H1 (cell line): ENCODE data around the gene EDDM3A. TPM values are rescaled to one million over a fixed set of nuclear protein-coding genes. Genes with fewer than 3 reads are reported as not detected.

Experiments used
- CTCF ChIA-PET: fragments of 300-600 bp; sonication (Branson Sonifier 250); formaldehyde crosslinking; loops from one replicate; lab custom pipeline; 2021; ENCODE audit not compliant: partially characterized antibody; lab: Charles Lee
- POLR2A ChIA-PET: fragments of 300-600 bp; sonication (Branson Sonifier 250); formaldehyde crosslinking; loops from one replicate; lab custom pipeline; 2021; ENCODE audit warnings: inconsistent platforms; ENCODE audit not compliant: partially characterized antibody; lab: Charles Lee
- DNase-seq, 2 experiments: peaks; one replicate each; pipeline versions ENCODE4 v3.0.0 to v3.0.0-alpha.2; 2010 to 2022; ENCODE audit warnings: low spot score in 2 of 2, low read depth in 1 of 2, mixed read lengths in 1 of 2
- FAIRE-seq: peaks from 2 replicates; lab custom pipeline; 2011; peaks lifted over from hg19 to GRCh38; lab: Jason Lieb, UNC
- H2AFZ ChIP-seq: 2 replicates; pipeline ENCODE4 v1.8.1; 2012; ENCODE audit warnings: low read length, inconsistent platforms
- H2AK5ac ChIP-seq: 2 replicates; pipeline ENCODE4 v1.6.1; 2013; ENCODE audit warnings: low read depth, low read length
- H2BK120ac ChIP-seq: replicated peaks from 2 replicates; pipeline ENCODE3; 2013; ENCODE audit warnings: low read depth, low read length, inconsistent platforms
- H2BK12ac ChIP-seq: 2 replicates; pipeline ENCODE4 v1.6.1; 2013; ENCODE audit warnings: low read depth, low read length
- H2BK15ac ChIP-seq: 2 replicates; pipeline ENCODE4 v1.6.1; 2013; ENCODE audit warnings: low read length
- H2BK20ac ChIP-seq: 2 replicates; pipeline ENCODE4 v1.6.1; 2013; ENCODE audit warnings: low read length
- H2BK5ac ChIP-seq: 2 replicates; pipeline ENCODE4 v1.6.1; 2013; ENCODE audit warnings: low read depth, low read length
- H3K14ac ChIP-seq: 2 replicates; pipeline ENCODE4 v1.6.1; 2013; ENCODE audit warnings: inconsistent platforms; ENCODE audit not compliant: insufficient read length
- H3K18ac ChIP-seq: 2 replicates; pipeline ENCODE4 v1.6.1; 2013; ENCODE audit warnings: low read length; ENCODE audit errors: extremely low read depth
- H3K23ac ChIP-seq: 2 replicates; pipeline ENCODE4 v1.6.1; 2013; ENCODE audit warnings: inconsistent platforms; ENCODE audit not compliant: insufficient read length
- H3K23me2 ChIP-seq: 2 replicates; pipeline ENCODE4 v1.6.1; 2013; ENCODE audit warnings: low read depth, low read length
- H3K27ac ChIP-seq: 2 replicates; pipeline ENCODE4 v1.6.1; 2011; ENCODE audit warnings: low read depth, low read length, inconsistent platforms
- H3K27me3 ChIP-seq, 4 experiments: replicated peaks in 1 of 4; 1 replicate in 1 of 4; 2 replicates in 3 of 4; pipeline versions ENCODE4 v1.6.1 to v1.8.1; 2011 to 2013; ENCODE audit warnings: low read length in 3 of 4, mild to moderate bottlenecking in 3 of 4, inconsistent platforms in 2 of 4, mixed read lengths in 2 of 4, moderate library complexity in 1 of 4; ENCODE audit not compliant: control insufficient read depth in 3 of 4, insufficient read depth in 3 of 4; ENCODE audit errors: extremely low read depth in 1 of 4
- H3K36me3 ChIP-seq, 4 experiments: 2 replicates each; pipeline versions ENCODE4 v1.6.1 to v1.8.1; 2011 to 2013; ENCODE audit warnings: mild to moderate bottlenecking in 4 of 4, low read length in 3 of 4, moderate library complexity in 2 of 4, control low read depth in 1 of 4, inconsistent platforms in 1 of 4; ENCODE audit not compliant: insufficient read depth in 4 of 4, control insufficient read depth in 2 of 4
- H3K4ac ChIP-seq: replicated peaks from 2 replicates; pipeline ENCODE3; 2013; ENCODE audit warnings: low read length, low read depth, mixed read lengths, inconsistent platforms; ENCODE audit not compliant: insufficient read length
- H3K4me1 ChIP-seq, 4 experiments: replicated peaks in 1 of 4; 1 replicate in 1 of 4; 2 replicates in 3 of 4; pipeline versions ENCODE4 v1.6.1 to v1.8.1; 2011 to 2013; ENCODE audit warnings: low read length in 3 of 4, inconsistent platforms in 2 of 4, mixed read lengths in 1 of 4; ENCODE audit not compliant: insufficient read depth in 4 of 4, control insufficient read depth in 3 of 4
- H3K4me2 ChIP-seq, 2 experiments: 2 replicates each; pipeline versions ENCODE4 v1.6.1 to v1.8.1; 2011 to 2013; ENCODE audit warnings: low read depth in 2 of 2, low read length in 2 of 2, control low read depth in 1 of 2, inconsistent platforms in 1 of 2, mild to moderate bottlenecking in 1 of 2; ENCODE audit not compliant: insufficient read depth in 1 of 2
- H3K4me3 ChIP-seq, 4 experiments: fragments of 200-600, 300-600 bp in 1 of 4; sonication (generic), shearing (Covaris generic), sonication (Bioruptor Twin) in 1 of 4; 2 replicates each; pipeline versions ENCODE4 v1.5.1 to v1.8.1; 2011 to 2016; ENCODE audit warnings: low read length in 4 of 4, low read depth in 3 of 4, control low read depth in 2 of 4, inconsistent platforms in 2 of 4, mild to moderate bottlenecking in 2 of 4, mixed read lengths in 1 of 4, moderate library complexity in 1 of 4; ENCODE audit not compliant: insufficient read depth in 2 of 4; ENCODE audit errors: extremely low read depth in 1 of 4
- H3K56ac ChIP-seq: replicated peaks from 2 replicates; pipeline ENCODE3; 2013; ENCODE audit warnings: low read depth, mild to moderate bottlenecking, mixed read lengths, low read length, inconsistent platforms; ENCODE audit not compliant: insufficient read length
- H3K79me1 ChIP-seq: 2 replicates; pipeline ENCODE4 v1.6.1; 2013; ENCODE audit warnings: low read depth, low read length, control low read depth
- H3K79me2 ChIP-seq, 2 experiments: 2 replicates each; pipeline versions ENCODE4 v1.6.1 to v1.8.1; 2012 to 2013; ENCODE audit warnings: low read length in 2 of 2, mild to moderate bottlenecking in 2 of 2, inconsistent platforms in 1 of 2; ENCODE audit not compliant: insufficient read depth in 2 of 2, control insufficient read depth in 1 of 2
- H3K9ac ChIP-seq, 4 experiments: replicated peaks in 1 of 4; 1 replicate in 1 of 4; 2 replicates in 3 of 4; pipeline versions ENCODE4 v1.6.1 to v1.8.1; 2011 to 2013; ENCODE audit warnings: low read depth in 3 of 4, low read length in 3 of 4, control low read depth in 2 of 4, mild to moderate bottlenecking in 2 of 4, moderate library complexity in 2 of 4, inconsistent platforms in 1 of 4; ENCODE audit errors: extremely low read depth in 1 of 4
- H3K9me3 ChIP-seq, 2 experiments: 2 replicates each; pipeline versions ENCODE4 v1.6.1 to v1.8.1; 2012 to 2013; ENCODE audit warnings: mild to moderate bottlenecking in 2 of 2, moderate library complexity in 2 of 2, control low read depth in 1 of 2, inconsistent platforms in 1 of 2, low read depth in 1 of 2, low read length in 1 of 2, mixed read lengths in 1 of 2; ENCODE audit not compliant: insufficient read depth in 2 of 2
- H4K20me1 ChIP-seq, 2 experiments: replicated peaks in 1 of 2; 2 replicates each; pipeline versions ENCODE3 to v1.8.1; 2011 to 2013; ENCODE audit warnings: inconsistent platforms in 2 of 2, low read length in 2 of 2, mild to moderate bottlenecking in 1 of 2; ENCODE audit not compliant: insufficient read depth in 2 of 2, control insufficient read depth in 1 of 2
- H4K5ac ChIP-seq: 2 replicates; pipeline ENCODE4 v1.6.1; 2013; ENCODE audit warnings: low read length, low read depth, mixed read lengths, inconsistent platforms; ENCODE audit not compliant: insufficient read length
- H4K8ac ChIP-seq: 2 replicates; pipeline ENCODE4 v1.8.0; 2013; ENCODE audit warnings: mild to moderate bottlenecking, moderate library complexity, low read length, inconsistent platforms; ENCODE audit not compliant: insufficient read depth; ENCODE audit errors: extremely low read depth
- H4K91ac ChIP-seq: replicated peaks from 2 replicates; pipeline ENCODE3; 2013; ENCODE audit warnings: low read length, mixed read lengths, inconsistent platforms; ENCODE audit not compliant: insufficient read length
- WGBS, 2 experiments: shearing (Covaris generic) in 1 of 2; methylation state at CpG; one replicate each; pipeline versions ENCODE4 v1.1.6 to v1.1.7; 2013 to 2015; ENCODE audit warnings: low lambda C conversion rate in 2 of 2, mixed read lengths in 2 of 2, inconsistent platforms in 1 of 2, low coverage in 1 of 2, missing lambda C conversion rate in 1 of 2; ENCODE audit not compliant: insufficient replicate concordance in 2 of 2, insufficient coverage in 1 of 2, insufficient read length in 1 of 2; ENCODE audit errors: extremely low coverage in 1 of 2, missing lambda C conversion rate in 1 of 2; 5-methylcytosine and 5-hydroxymethylcytosine counted together
- polyA plus RNA-seq, 7 experiments: library from polyadenylated mRNA; depleted of rRNA in 3 of 7; stranded (reverse) in 5 of 7; unstranded in 2 of 7; fragments of >200 nt in 5 of 7; fragments of 200-250 nt in 2 of 7; gene quantifications; 1 replicate in 5 of 7; 2 replicates in 1 of 7; 4 replicates in 1 of 7; pipeline versions ENCODE4 v1.2.1 to v1.2.3, GENCODE V29; 2011 to 2013; ENCODE audit warnings: missing spikeins in 2 of 7, mixed read lengths in 2 of 7
- total RNA-seq: library from RNA; stranded (reverse); fragmentation: NEBNext Ultra II Directional; extraction: Animal tissue kit (Norgen Biotek cat#: 25700); gene quantifications from 2 replicates; pipeline ENCODE4 v1.2.1, GENCODE V29; 2021

The EDDM3A gene
- total and polyA plus RNA-seq, 2 of the 8 experiments (the other 6 are each of a cell fraction or from before 2014, with no cell fraction given): 0.09 TPM; not detected in 1

- H2AFZ ChIP-seq: no peak overlapping the region
- H3K27me3 ChIP-seq: no peaks in the 10 kb centered on the region
- H3K9ac ChIP-seq: no peak overlapping the region
- no peak overlapping the region for H3K27ac ChIP-seq
- DNase-seq (no peak), FAIRE-seq (no peak)
- H3K23ac ChIP-seq: no peak overlapping the region
- H3K18ac ChIP-seq: no peak overlapping the region
- no peaks in the 10 kb centered on the region for H3K23me2 ChIP-seq
- no peak overlapping the region for H4K91ac ChIP-seq
- H3K14ac ChIP-seq: no peak overlapping the region
- no peak overlapping the region for H2BK5ac ChIP-seq
- no peak overlapping the region for H3K4me2 ChIP-seq
- no peaks in the 10 kb centered on the region for H3K79me2 ChIP-seq
- H4K8ac ChIP-seq: no peak overlapping the region
- ChIA-PET CTCF (interaction anchor here (1.1 kb wide), 1 partner anchor 90 kb away, joined by 3 read pairs; no protein-coding TSS in a partner anchor), POLR2A (interaction anchor here (0.7 kb wide), 1 partner anchor 53 kb away, joined by 3 read pairs; no protein-coding TSS in a partner anchor)
- no peaks in the 10 kb centered on the region for H3K79me1 ChIP-seq
- H4K20me1 ChIP-seq: no peaks in the 10 kb centered on the region
- WGBS, 2 experiments: 81% methylated on average over 4 of the region's 4 CpGs; no CpG with 5 or more reads in 1 of the 2 experiments
- H2BK15ac ChIP-seq: no peak overlapping the region
- no peak overlapping the region for H2AK5ac ChIP-seq
- H3K4me1 ChIP-seq: peaks cover 0 to 3% (median under 1%) of the 10 kb centered on the region in 4 experiments; a peak in 3 of 7 replicates
- no peak overlapping the region for H3K4me3 ChIP-seq
- no peak overlapping the region for H3K4ac ChIP-seq
- H4K5ac ChIP-seq: no peak overlapping the region
- no peaks in the 10 kb centered on the region for H3K9me3 ChIP-seq
- H2BK120ac ChIP-seq: no peak overlapping the region
- H2BK12ac ChIP-seq: no peak overlapping the region
- H3K36me3 ChIP-seq: no peaks in the 10 kb centered on the region
- no peak overlapping the region for H2BK20ac ChIP-seq
- no peak overlapping the region for H3K56ac ChIP-seq
These were observed 41.3 kb downstream of the EDDM3A start for GRCh38 chr14:20787025-20787424.
